ENCODE results near the gene CDC42BPG.

Gene CDC42BPG

DNA sequence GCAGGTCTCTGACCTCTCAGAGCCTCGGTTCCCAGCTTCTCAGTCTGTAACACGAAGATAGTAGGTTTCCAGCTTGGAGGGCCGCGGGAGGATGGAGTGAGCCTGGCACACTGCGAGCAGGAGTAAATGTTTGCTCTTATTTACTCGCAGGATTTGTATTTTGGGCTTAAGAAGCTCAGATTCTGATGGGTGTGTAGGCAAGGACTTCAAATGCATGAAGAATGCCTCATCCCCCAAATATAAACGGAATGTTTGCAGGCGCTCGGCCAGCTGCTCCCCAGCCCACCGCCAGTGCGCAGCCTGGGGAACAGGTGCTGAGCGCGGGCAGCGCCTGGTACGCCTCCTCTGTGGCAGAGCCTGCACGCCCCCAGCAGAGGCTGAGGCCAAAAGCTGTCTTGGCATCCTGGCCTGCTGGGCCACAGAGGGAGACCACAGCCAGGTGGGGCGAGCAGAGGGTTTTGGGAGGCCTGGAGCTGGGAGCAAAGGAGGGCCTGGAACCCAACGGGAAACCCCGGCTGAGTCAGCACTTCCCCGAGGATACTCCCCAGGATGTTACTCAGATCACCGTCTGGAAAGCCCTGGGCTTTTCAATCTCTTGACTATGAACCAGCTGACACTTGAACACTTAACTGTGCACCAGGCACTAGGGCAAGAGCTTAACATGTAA, 24.6 kb upstream of the CDC42BPG start:
- no peak for TF ChIP-seq CTCF (IDR thresholded peaks at IDR 0.05; ENCODE audit: low read depth, low read length)
- H3K4me3 ChIP-seq (ENCODE audit: low read depth, low read length) = no peak overlapping the region; the same call in 1 of the 2 replicates

DNA sequence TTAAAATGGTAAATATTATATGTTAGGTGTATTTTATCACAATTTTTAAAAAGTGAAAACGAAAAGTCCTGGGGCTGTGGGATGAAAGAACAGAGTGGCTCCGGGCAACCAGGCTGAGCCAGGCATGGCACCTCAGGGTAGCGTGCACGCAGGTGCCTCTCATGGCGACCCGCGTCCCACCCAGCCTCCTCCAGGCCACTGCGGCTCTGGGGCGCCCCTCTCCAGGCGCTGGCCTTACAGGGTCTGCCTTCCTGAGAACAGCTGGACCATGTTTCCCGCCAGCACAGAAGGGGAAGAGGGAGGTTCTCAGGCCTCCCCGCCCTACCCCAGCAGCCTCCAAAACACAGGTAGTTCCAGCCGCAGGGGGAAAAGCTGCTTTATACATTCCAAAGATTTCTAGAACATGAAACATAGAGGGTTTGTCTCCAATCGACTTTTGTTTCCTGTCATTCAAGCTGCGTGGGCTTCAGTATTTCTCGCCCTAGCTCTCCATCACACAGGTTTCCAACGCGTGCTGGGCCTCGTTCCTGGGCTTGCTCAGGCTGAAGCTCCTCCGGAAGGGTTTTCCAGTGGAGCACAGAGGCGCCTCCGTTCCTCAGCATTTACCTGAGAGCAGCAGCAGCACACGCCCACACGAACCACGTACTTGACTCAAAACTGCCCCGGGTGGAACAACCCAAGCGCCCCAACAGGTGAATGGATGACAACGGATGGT, 23.5 kb upstream of the CDC42BPG start:
- no peak for TF ChIP-seq CTCF (IDR thresholded peaks at IDR 0.05; ENCODE audit: low read depth, low read length)
- H3K4me3 ChIP-seq (ENCODE audit: low read depth, low read length) = peak overlapping the region; percentile 15

DNA sequence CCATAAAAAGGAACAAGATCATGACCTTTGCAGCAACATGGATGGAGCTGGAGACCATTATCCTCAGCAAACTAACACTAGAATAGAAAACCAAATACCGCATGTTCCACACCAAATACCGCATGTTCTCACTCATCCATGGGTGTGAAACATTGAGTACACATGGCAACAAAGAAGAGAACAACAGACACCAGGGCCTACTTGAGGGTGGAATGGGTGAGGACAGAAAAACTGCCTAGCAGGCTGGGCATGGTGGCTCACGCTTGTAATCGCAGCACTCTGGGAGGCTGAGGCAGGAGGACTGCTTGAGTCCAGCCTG, 21.7 kb upstream of the CDC42BPG start:
- H3K4me3 ChIP-seq (ENCODE audit: low read depth, low read length) = no peak overlapping the region
- TF ChIP-seq CTCF (IDR thresholded peaks at IDR 0.05; ENCODE audit: low read depth, low read length) = no peak

- no peak for TF ChIP-seq CTCF (IDR thresholded peaks at IDR 0.05; ENCODE audit: low read depth, low read length)
- peak overlapping the region; percentile 10; the same call in 1 of the 2 replicates for H3K4me3 ChIP-seq (ENCODE audit: low read depth, low read length)
Observed at GRCh38 chr11:64865286-64866172, 21.1 kb upstream of the CDC42BPG start.

DNA sequence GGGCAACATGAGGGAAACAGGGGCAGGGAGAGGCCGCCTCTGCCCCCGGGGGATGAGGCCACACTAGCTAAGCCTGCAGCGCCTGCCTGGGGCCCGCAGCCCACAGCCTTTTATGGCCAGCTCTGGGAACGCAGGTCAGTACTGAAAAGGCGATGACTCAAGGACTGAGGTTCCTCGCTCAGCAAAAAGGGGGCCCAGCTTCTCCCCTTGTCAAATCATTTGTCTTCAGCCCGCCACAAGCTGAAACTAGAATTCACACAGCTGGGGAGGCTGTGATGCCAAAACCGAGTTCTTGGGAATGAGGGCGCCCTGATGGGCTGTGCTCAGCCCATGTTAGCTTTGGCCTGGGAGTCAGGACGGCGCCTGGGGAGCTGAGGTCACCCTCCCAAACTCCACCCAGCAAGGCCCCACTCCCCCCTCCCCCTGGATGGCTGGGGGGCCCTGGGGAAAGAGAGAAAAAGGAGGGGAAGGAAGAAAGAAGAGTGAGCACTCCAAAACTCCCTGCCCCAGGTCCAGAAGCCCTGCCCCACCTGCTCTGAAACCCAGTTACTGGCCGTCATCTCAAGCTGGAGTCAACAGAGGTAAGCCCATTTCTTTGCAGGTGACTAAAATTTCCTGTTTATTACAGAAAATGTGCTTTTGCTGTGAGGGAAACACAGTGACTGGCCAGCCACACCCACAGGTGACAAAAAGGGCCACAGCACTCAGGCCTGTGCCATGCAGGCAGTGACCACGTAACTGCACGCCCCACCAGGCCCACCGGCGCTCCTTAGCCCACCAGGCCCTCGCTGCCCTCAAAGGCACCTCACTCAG, 20.2 kb upstream of the CDC42BPG start:
- peak overlapping the region; percentile 5; the same call in 1 of the 2 replicates for H3K4me3 ChIP-seq (ENCODE audit: low read depth, low read length)
- TF ChIP-seq CTCF (IDR thresholded peaks at IDR 0.05; ENCODE audit: low read depth, low read length) = no peak

GRCh38 chr11:64864135-64864472, 19.7 kb upstream of the CDC42BPG start:
- no peak for TF ChIP-seq CTCF (IDR thresholded peaks at IDR 0.05; ENCODE audit: low read depth, low read length)
- 0 out of 2 replicates have a peak overlapping the region, but pooled peaks have one; percentile 5 for H3K4me3 ChIP-seq (ENCODE audit: low read depth, low read length)

All from WI38 (cell line).